ENCODE data around the gene NR3C2.

Gene NR3C2

GRCh38 chr4:148415500-148415899, 26.7 kb downstream of the NR3C2 start:
- H4K20me1 ChIP-seq (ENCODE audit: insufficient read depth), result no peaks in the 10 kb centered on the region

DNA sequence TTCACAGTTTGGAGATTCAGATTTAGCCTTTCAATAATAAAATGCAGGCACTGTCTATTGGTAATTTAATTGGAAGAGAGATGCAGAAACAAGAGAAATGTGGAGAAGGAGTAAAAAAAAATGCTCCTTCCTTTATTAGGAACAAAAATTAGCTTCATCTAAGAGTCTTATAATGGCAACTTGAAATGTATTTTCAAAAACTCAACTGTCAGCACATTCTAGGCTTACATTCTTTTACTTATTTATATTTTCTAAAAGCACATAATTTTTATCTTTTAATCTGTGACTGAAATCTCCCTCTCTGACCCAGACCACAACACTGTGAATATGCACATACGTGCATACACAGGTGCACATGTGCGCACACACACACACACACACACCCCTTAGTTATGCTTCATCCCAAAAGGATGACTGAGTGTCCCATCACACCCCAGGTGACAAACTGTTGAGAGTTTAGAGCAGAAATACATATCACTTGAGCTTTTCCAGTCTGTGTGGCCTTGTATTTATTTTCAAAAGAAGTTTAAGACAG, 29.7 kb downstream of the NR3C2 start:
- Histone ChIP-seq H3K27me3 (ENCODE audit: insufficient read depth, low read depth) (no peaks in the 10 kb centered on the region), H3K4me3 (IDR thresholded peaks at IDR 0.05; ENCODE audit: insufficient read depth, low read depth, low read length) (no peak overlapping the region), H2AFZ (ENCODE audit: low read depth) (no peak overlapping the region), H3K27ac (no peak overlapping the region), H4K20me1 (ENCODE audit: insufficient read depth) (no peaks in the 10 kb centered on the region), H3K4me2 (no peak overlapping the region), H3K36me3 (ENCODE audit: insufficient read depth) (no peaks in the 10 kb centered on the region), H3K9ac (no peak overlapping the region), H3K79me2 (ENCODE audit: insufficient read depth, low read depth) (no peaks in the 10 kb centered on the region), H3K4me1 (ENCODE audit: low read depth, poor library complexity, severe bottlenecking) (no peaks in the 10 kb centered on the region)
- no peak for TF ChIP-seq CTCF (conservative IDR thresholded peaks at IDR 0.05; ENCODE audit: low read depth, low read length)

More at GRCh38 chr4:148415500-148415899, 26.7 kb downstream of the NR3C2 start:
- Histone ChIP-seq H3K9ac (no peak overlapping the region), H3K36me3 (ENCODE audit: insufficient read depth) (no peaks in the 10 kb centered on the region), H3K4me3 (IDR thresholded peaks at IDR 0.05; ENCODE audit: insufficient read depth, low read depth, low read length) (no peak overlapping the region), H3K4me1 (ENCODE audit: low read depth, poor library complexity, severe bottlenecking) (no peaks in the 10 kb centered on the region), H3K79me2 (ENCODE audit: insufficient read depth, low read depth) (no peaks in the 10 kb centered on the region), H3K27ac (no peak overlapping the region), H3K4me2 (no peak overlapping the region), H3K27me3 (ENCODE audit: insufficient read depth, low read depth) (no peaks in the 10 kb centered on the region), H2AFZ (ENCODE audit: low read depth) (no peak overlapping the region)
- no peak for TF ChIP-seq CTCF (conservative IDR thresholded peaks at IDR 0.05; ENCODE audit: low read depth, low read length)

- Histone ChIP-seq H4K20me1 (ENCODE audit: insufficient read depth) (no peaks in the 10 kb centered on the region), H3K27me3 (ENCODE audit: insufficient read depth, low read depth) (no peaks in the 10 kb centered on the region), H3K27ac (no peak overlapping the region), H3K36me3 (ENCODE audit: insufficient read depth) (no peaks in the 10 kb centered on the region), H3K4me3 (IDR thresholded peaks at IDR 0.05; ENCODE audit: insufficient read depth, low read depth, low read length) (no peak overlapping the region), H2AFZ (ENCODE audit: low read depth) (no peak overlapping the region), H3K79me2 (ENCODE audit: insufficient read depth, low read depth) (no peaks in the 10 kb centered on the region), H3K4me1 (ENCODE audit: low read depth, poor library complexity, severe bottlenecking) (no peaks in the 10 kb centered on the region), H3K9ac (no peak overlapping the region), H3K4me2 (no peak overlapping the region)
- TF ChIP-seq CTCF (conservative IDR thresholded peaks at IDR 0.05; ENCODE audit: low read depth, low read length), result no peak
Measured at GRCh38 chr4:148405161-148405893, 36.9 kb downstream of the NR3C2 start.

- TF ChIP-seq CTCF (conservative IDR thresholded peaks at IDR 0.05; ENCODE audit: low read depth, low read length), result no peak
- no peak overlapping the region for H2AFZ ChIP-seq (ENCODE audit: low read depth)
- H3K9ac ChIP-seq, result no peak overlapping the region
- no peak overlapping the region for H3K4me3 ChIP-seq (IDR thresholded peaks at IDR 0.05; ENCODE audit: insufficient read depth, low read depth, low read length)
- no peaks in the 10 kb centered on the region for H3K36me3 ChIP-seq (ENCODE audit: insufficient read depth)
- no peaks in the 10 kb centered on the region for H3K27me3 ChIP-seq (ENCODE audit: insufficient read depth, low read depth)
- H3K4me2 ChIP-seq, result no peak overlapping the region
- no peaks in the 10 kb centered on the region for H4K20me1 ChIP-seq (ENCODE audit: insufficient read depth)
- no peaks in the 10 kb centered on the region for H3K4me1 ChIP-seq (ENCODE audit: low read depth, poor library complexity, severe bottlenecking)
- H3K79me2 ChIP-seq (ENCODE audit: insufficient read depth, low read depth), result no peaks in the 10 kb centered on the region
- H3K27ac ChIP-seq, result no peak overlapping the region
Measured at GRCh38 chr4:148398988-148399387, 43.2 kb downstream of the NR3C2 start.

Measured in KMS-11 (cell line).